HEK293 (cell line): Measurements from ENCODE around the gene KPNA1.

ENCODE experiments used
- CTCF ChIP-seq: fragments of 450-650 bp; formaldehyde crosslinking; IDR thresholded peaks from 2 replicates; pipeline ENCODE4 v1.5.1; 2016; ENCODE audit warnings: missing biosample characterization, missing genetic modification characterization
- GLI4 ChIP-seq: fragments of 450-650 bp; formaldehyde crosslinking; IDR thresholded peaks from 2 replicates; pipeline ENCODE4 v1.5.1; 2016; ENCODE audit warnings: missing biosample characterization, missing genetic modification characterization
- HOXA7 ChIP-seq: sonication (generic); formaldehyde crosslinking; IDR thresholded peaks from 2 replicates; pipeline ENCODE4 v1.8.1; 2022; ENCODE audit warnings: missing genetic modification reagents, borderline replicate concordance
- OVOL3 ChIP-seq: fragments of 450-650 bp; formaldehyde crosslinking; IDR thresholded peaks from 2 replicates; pipeline ENCODE4 v1.5.1; 2016; ENCODE audit warnings: missing biosample characterization, missing genetic modification characterization
- REST ChIP-seq: fragments of 450-650 bp; formaldehyde crosslinking; IDR thresholded peaks from 2 replicates; pipeline ENCODE4 v1.5.1; 2016; ENCODE audit warnings: missing biosample characterization, missing genetic modification characterization
- WT1 ChIP-seq: fragments of 450-650 bp; formaldehyde crosslinking; IDR thresholded peaks from 2 replicates; pipeline ENCODE4 v1.5.1; 2016; ENCODE audit warnings: missing biosample characterization, missing genetic modification characterization
- ZEB2 ChIP-seq: fragments of 450-650 bp; formaldehyde crosslinking; IDR thresholded peaks from 2 replicates; pipeline ENCODE4 v1.5.1; 2016; ENCODE audit warnings: missing biosample characterization, missing genetic modification characterization
- ZNF561 ChIP-seq: fragments of 450-650 bp; IDR thresholded peaks from 2 replicates; pipeline ENCODE4 v1.5.1; 2018; ENCODE audit warnings: missing biosample characterization, missing genetic modification characterization, borderline replicate concordance
- ZNF596 ChIP-seq: fragments of 450-650 bp; IDR thresholded peaks from 2 replicates; pipeline ENCODE4 v1.5.0; 2018; ENCODE audit warnings: missing biosample characterization, mild to moderate bottlenecking, missing genetic modification characterization, moderate library complexity
- ZNF792 ChIP-seq: fragments of 450-650 bp; formaldehyde crosslinking; IDR thresholded peaks from 2 replicates; pipeline ENCODE4 v1.5.1; 2016; ENCODE audit warnings: missing biosample characterization, missing genetic modification characterization
- ZSCAN30 ChIP-seq: fragments of 450-650 bp; IDR thresholded peaks from 2 replicates; pipeline ENCODE4 v1.5.1; 2018; ENCODE audit warnings: missing biosample characterization, mild to moderate bottlenecking, missing genetic modification characterization, moderate library complexity

DNA sequence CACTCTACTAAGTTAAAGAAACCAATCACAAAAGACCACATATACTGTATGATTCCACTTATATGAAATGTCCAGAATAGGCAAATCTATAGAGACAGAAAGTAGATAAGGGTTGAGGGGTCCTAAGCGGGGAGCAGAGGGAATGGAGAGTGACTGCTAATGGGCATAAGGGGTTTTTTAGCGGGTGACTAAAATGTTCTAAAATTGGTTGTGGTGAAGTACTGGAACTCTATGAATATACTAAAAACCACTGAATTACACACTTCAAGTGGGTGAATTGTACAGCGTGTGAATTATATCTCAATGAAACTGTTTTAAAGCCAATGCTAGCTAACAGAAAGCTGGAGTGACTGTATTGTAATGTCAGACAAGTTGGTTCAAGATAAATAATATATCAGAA is 33.3 kb downstream of the KPNA1 start:
- no peak for TF ChIP-seq GLI4
- no peak for TF ChIP-seq CTCF
- no peak for TF ChIP-seq OVOL3 (tag by site-specific recombination)
- no peak for TF ChIP-seq ZNF792 (tag by site-specific recombination)
- TF ChIP-seq ZNF561 (tag by site-specific recombination), result no peak
- TF ChIP-seq WT1 (tag by site-specific recombination), result no peak
- TF ChIP-seq HOXA7 (CRISPR knock-in tag), result no peak
- TF ChIP-seq ZSCAN30 (tag by site-specific recombination), result no peak
- no peak for TF ChIP-seq ZEB2
- TF ChIP-seq ZNF596 (tag by site-specific recombination), result no peak
- TF ChIP-seq REST (tag by site-specific recombination), result no peak
